GM19455 (cell line): Measurements from ENCODE around the gene TARS2.

Experiments used
- ATAC-seq: cut with Tn5 transposase; IDR thresholded peaks from one replicate; pipeline ENCODE4 v1.9.1; 2021; ENCODE audit not compliant: unreplicated experiment

TARS2 gene

DNA sequence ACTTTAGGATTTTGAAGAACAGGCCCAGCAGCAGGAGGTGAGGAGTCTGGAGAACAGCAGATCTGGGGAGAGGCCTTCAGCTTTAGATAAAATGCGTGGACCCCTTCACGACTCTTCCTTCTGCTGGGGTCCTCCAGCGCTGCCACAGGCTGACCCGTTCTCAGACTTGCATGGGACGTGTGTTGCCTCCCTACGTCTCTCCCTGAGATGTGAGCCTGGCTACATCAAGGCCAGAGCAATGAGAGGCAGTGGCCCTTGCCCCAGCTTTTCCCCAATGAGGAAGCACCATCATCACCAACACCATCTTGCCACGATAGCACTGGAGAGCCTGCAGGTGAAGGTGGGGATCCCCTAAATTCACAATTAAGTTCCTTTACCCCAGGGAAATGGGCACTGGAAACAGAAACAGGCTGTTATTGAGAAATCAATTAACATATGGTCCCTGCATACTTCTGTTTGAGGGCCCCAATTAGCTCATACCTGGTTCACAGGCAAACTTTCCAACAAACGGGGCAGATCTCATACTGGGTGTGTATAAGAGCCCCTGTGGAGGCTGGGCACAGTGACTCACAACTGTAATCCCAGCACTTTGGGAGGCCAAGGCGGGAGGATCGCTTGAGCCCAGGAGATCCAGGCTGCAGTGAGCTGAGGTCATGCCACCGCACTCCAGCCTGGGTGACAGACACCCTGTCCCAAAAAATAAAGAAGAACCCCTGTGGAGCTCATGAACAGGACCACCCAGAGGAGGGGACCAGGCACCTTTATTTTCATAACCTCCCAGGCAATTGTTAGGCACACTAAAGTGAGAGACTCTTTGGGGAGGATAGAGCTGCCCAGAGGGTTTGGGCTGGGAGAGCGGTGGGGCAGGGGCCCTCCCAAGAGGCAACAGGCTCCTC, 49.9 kb downstream of the TARS2 start:
- no peak for ATAC-seq

DNA sequence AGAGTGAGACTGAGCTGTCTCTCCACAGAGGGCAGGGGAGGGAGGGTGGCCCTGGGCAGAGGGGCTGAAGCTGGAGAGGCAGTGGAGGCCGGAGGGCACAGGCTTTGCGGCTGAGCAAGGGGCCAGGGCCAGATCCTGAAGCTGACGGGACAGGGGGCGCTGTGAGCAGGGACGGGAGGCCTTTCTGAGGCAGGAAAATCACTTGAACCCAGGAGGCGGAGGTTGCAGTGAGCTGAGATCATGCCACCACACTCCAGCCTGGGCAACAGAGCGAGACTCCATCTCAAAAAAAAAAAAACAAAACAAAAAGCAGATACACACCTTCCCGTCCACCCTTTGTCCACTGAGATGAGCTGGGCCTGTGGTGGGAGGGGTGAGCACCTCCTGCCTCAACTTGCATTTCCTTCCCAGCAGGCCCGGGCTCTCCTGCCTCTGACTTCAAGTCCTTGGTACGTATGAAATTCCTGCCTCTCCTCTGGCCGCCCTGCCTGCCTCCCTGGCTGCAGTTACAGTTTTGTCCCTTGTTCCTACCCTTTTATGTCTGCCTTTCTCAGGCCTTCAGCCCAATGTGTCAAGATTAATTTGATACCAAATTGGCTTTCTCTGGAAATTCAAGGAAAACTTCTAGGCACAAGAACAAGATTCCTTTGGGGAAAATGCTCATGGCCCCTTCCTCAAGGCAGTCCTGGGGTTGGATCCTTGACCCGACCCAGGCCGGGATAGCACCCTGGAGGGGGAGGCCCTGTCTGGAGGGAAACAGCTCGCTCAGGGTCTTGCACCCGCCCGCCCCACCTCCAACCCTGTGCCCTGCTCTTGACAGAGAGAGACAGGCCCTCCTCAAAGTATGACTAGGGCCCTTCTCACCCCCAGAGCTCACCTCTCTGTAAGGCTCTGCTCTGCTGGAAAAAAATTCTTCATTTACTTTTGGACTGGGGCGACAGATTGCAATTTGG, 50.8 kb downstream of the TARS2 start:
- no peak for ATAC-seq

DNA sequence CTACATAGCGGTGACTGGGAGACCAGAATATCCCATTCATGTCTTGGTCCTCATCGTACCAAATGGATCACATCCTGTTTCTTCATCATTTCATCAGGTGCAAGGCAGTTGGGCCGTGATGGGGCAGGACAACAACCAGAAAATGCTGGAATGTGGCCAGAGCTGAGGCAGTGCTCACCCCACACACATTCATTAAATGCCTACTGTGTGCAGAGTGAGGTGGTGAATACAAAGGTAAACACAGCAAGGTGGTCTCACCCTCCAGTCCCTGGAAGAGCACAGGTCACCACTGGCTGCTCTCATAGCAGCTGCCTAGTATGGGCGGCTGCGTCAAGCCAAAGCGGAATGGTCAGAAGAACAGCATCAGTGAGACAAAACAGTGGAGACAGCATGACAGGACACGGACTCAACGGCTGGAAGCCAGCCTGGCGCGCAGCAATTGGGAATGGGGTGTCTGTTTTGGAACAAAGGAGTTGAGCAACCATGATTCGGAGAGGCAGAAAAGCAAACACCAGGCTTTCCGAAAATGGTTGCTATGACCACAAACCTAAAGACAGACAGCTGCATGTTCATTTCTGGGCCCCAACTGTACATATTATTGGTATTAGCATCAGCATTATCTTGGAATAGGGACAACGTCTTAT, 56.4 kb downstream of the TARS2 start:
- no peak for ATAC-seq

DNA sequence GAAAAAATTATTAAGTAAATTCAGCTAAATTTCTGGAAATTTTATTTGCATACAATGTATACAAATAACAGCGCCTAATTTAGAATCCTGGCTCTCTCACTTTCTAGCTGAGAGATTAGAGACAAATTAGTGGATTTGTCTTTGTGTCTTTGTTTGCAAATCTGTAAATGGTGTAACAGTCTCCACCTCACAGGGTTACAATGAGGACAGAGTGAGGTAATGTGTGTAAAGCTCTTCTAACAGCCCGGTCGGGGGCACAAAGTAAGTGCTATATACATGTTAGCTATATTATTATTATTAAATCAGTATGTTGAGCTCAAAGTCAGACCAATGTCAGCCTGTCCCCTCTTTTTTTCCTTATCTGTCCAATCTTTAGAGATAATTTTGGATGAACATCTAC, 57.0 kb downstream of the TARS2 start:
- no peak for ATAC-seq

GRCh38 chr1:150545486-150546032, 58.3 kb downstream of the TARS2 start:
- ATAC-seq: no peak

GRCh38 chr1:150546294-150546937, 59.2 kb downstream of the TARS2 start:
- no peak for ATAC-seq

DNA sequence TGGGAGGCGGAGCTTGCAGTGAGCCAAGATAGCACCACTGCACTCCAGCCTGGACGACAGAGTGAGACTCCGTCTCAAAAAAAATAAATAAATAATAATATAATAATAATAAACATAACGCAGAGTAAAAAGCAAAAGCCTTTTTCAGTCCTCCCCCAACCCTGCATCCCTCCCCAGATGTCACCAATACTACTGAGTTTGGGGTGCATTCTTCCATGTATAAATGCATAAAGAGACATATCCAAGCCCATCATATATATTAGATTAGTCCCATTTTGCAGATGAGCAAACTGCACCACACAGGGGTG, 61.1 kb downstream of the TARS2 start:
- ATAC-seq: no peak

- no peak for ATAC-seq
Measured at GRCh38 chr1:150548632-150549495, 61.6 kb downstream of the TARS2 start, which contains the start of gene ADAMTSL4. ADAMTSL4 (plus strand) TSS chr1:150549408; CDS start chr1:150552289, 2,881 bp downstream.

- ATAC-seq: no peak
Measured at GRCh38 chr1:150549496-150550221, 62.4 kb downstream of the TARS2 start.

DNA sequence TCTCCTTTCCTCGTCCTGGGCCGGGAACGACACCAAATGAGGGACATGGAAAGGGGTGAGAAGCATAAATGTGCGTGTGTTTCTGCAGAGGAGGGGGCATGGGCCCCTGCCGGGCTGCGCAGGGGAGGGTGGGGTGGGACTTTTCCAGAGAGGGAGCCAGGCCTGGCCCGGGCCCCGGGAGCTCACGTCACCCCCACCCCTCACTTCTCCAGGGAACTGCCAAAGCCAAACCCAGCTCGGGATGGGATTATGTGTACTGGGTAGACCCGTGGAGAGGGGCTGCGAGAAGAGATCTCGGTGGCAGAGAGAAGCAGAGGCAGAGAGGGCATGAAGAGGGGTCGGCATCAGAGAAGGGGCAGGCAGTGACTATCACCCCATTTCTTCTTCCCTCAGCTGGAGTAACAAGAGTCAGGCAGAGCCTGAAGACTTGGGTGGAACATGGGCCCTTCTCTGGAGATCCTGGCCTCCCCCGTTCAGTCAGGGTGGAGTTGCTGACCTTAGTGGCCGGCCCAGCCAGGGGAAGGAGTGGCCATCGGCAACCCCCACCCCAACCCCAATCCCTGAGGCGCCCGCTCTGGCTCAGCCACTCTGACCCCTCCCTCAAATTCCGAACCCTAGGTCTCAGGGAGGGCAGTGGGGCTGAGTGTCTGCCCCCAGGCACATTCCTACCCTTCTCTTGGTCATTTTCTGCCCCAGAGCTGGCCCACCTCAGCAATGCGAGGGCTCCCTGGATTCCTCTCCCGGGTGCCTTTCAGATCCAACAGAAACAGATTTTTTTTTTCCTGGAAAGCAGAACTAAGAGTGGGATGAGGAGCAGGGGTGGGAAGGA, 63.2 kb downstream of the TARS2 start:
- ATAC-seq: no peak

DNA sequence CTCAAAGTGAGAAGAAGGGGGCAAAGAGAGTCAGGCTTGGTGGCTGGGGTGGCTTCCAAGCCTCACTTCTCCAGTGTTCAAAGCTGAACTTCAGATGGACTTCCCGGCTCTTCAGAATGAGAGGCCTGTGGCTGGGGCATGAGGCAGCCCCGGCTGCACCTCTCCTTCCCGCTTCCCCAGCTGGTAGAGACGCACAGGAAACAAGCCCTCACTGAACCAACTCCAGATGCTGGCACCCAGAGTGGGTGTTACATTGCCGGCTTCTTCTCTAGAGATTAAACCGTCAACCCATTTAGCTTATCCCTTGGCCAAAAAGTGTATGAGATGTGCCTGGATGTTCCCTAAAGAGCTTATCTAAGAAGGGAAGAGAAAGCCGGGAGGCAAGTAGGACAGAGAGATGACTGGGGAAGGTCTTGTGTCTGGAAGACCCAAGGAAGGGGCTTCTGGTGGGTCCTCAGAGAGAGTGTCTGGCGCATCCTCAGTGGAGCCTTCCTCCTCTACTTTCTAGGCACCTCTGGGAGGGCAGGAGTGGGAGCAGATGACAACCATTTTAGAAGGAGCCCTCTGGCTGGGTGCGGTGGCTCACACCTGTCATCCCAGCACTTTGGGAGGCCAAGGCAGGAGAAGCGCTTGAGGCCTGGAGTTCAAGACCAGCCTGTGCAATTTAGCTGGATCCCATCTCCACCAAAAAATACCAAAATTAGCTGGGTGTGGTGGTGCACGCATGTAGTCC, 64.0 kb downstream of the TARS2 start:
- ATAC-seq: no peak

- no peak for ATAC-seq
Measured at GRCh38 chr1:150551784-150552127, 64.5 kb downstream of the TARS2 start.

- ATAC-seq: no peak
Measured at GRCh38 chr1:150552128-150552910, 65.1 kb downstream of the TARS2 start.

DNA sequence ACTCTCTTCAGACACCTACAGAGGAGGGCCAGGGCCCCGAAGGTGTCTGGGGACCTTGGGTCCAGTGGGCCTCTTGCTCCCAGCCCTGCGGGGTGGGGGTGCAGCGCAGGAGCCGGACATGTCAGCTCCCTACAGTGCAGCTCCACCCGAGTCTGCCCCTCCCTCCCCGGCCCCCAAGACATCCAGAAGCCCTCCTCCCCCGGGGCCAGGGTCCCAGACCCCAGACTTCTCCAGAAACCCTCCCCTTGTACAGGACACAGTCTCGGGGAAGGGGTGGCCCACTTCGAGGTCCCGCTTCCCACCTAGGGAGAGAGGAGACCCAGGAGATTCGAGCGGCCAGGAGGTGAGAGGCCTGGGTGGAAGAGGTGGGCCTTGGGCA, 65.7 kb downstream of the TARS2 start:
- ATAC-seq: no peak

DNA sequence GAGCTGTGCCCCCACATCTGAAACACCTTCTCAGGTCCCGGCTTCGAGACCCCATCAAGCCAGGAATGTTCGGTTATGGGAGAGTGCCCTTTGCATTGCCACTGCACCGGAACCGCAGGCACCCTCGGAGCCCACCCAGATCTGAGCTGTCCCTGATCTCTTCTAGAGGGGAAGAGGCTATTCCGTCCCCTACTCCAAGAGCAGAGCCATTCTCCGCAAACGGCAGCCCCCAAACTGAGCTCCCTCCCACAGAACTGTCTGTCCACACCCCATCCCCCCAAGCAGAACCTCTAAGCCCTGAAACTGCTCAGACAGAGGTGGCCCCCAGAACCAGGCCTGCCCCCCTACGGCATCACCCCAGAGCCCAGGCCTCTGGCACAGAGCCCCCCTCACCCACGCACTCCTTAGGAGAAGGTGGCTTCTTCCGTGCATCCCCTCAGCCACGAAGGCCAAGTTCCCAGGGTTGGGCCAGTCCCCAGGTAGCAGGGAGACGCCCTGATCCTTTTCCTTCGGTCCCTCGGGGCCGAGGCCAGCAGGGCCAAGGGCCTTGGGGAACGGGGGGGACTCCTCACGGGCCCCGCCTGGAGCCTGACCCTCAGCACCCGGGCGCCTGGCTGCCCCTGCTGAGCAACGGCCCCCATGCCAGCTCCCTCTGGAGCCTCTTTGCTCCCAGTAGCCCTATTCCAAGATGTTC, 66.3 kb downstream of the TARS2 start:
- no peak for ATAC-seq

- no peak for ATAC-seq
Measured at GRCh38 chr1:150554086-150554452, 66.8 kb downstream of the TARS2 start.
